ENCODE measurements around the gene MYCBP. TPM values are rescaled to one million over a fixed set of nuclear protein-coding genes. Genes with fewer than 3 reads are reported as not detected.

MYCBP gene
- total RNA-seq, 4 donors from 2014 or later = 10.7 to 38.7 (median 17.7) TPM

GRCh38 chr1:38826886-38827285 lies 46.3 kb downstream of the MYCBP start:
- H3K9me3 ChIP-seq = no peaks in the 10 kb centered on the region
- H3K27me3 ChIP-seq = no peaks in the 10 kb centered on the region
- H3K36me3 ChIP-seq = no peaks in the 10 kb centered on the region
- intact Hi-C loops (cut with DNase I; ENCODE audit: low total_unique reads) = no loop called here
- TF ChIP-seq POLR2A (IDR thresholded peaks at IDR 0.05) (no peak), CTCF (IDR thresholded peaks at IDR 0.05) (no peak)
- H3K27ac ChIP-seq = no peak overlapping the region
- DNase-seq = no peak
- H3K4me3 ChIP-seq = no peak overlapping the region
- H3K4me1 ChIP-seq = no peaks in the 10 kb centered on the region

- no peak for DNase-seq
Observed at GRCh38 chr1:38826262-38826661, 46.9 kb downstream of the MYCBP start.

GRCh38 chr1:38820860-38821259 lies 52.3 kb downstream of the MYCBP start:
- no peak overlapping the region for H3K27ac ChIP-seq
- H3K27me3 ChIP-seq = peaks cover 3 to 13% of the 10 kb centered on the region in 2 donors
- no peaks in the 10 kb centered on the region for H3K4me1 ChIP-seq
- H3K36me3 ChIP-seq = no peaks in the 10 kb centered on the region
- no peak overlapping the region for H3K4me3 ChIP-seq
- no peaks in the 10 kb centered on the region for H3K9me3 ChIP-seq
- TF ChIP-seq POLR2A (IDR thresholded peaks at IDR 0.05) = no peak
- TF ChIP-seq CTCF (IDR thresholded peaks at IDR 0.05) = no peak
- no peak for DNase-seq
- intact Hi-C loops (cut with DNase I; ENCODE audit: low total_unique reads) = no loop called here

More at GRCh38 chr1:38826262-38826661, 46.9 kb downstream of the MYCBP start:
- Histone ChIP-seq H3K4me3 (no peak overlapping the region), H3K4me1 (no peaks in the 10 kb centered on the region), H3K36me3 (no peaks in the 10 kb centered on the region), H3K27me3 (no peaks in the 10 kb centered on the region), H3K27ac (no peak overlapping the region), H3K9me3 (no peaks in the 10 kb centered on the region)
- intact Hi-C loops (cut with DNase I; ENCODE audit: low total_unique reads) = no loop called here
- no peak for TF ChIP-seq CTCF (IDR thresholded peaks at IDR 0.05)
- TF ChIP-seq POLR2A (IDR thresholded peaks at IDR 0.05) = no peak

GRCh38 chr1:38819516-38819915 lies 53.6 kb downstream of the MYCBP start:
- TF ChIP-seq CTCF (IDR thresholded peaks at IDR 0.05) (no peak), POLR2A (IDR thresholded peaks at IDR 0.05) (no peak)
- Histone ChIP-seq H3K4me3 (no peak overlapping the region), H3K36me3 (no peaks in the 10 kb centered on the region), H3K9me3 (no peaks in the 10 kb centered on the region), H3K4me1 (no peaks in the 10 kb centered on the region), H3K27me3 (peaks cover 11 to 13% of the 10 kb centered on the region in 2 donors), H3K27ac (no peak overlapping the region)
- intact Hi-C loops (cut with DNase I; ENCODE audit: low total_unique reads) = no loop called here
- no peak for DNase-seq

GRCh38 chr1:38819040-38819439 lies 54.1 kb downstream of the MYCBP start:
- peaks cover 13 to 14% of the 10 kb centered on the region in 2 donors for H3K27me3 ChIP-seq
- H3K4me3 ChIP-seq = no peak overlapping the region
- no peaks in the 10 kb centered on the region for H3K36me3 ChIP-seq
- TF ChIP-seq CTCF (IDR thresholded peaks at IDR 0.05) (no peak), POLR2A (IDR thresholded peaks at IDR 0.05) (no peak)
- no peak for DNase-seq
- intact Hi-C loops (cut with DNase I; ENCODE audit: low total_unique reads) = no loop called here
- H3K4me1 ChIP-seq = no peaks in the 10 kb centered on the region
- no peaks in the 10 kb centered on the region for H3K9me3 ChIP-seq
- H3K27ac ChIP-seq = no peak overlapping the region

Data from uterus (tissue), 4 donors.